ENCODE measurements around the gene CARS1.

CARS1 gene

DNA sequence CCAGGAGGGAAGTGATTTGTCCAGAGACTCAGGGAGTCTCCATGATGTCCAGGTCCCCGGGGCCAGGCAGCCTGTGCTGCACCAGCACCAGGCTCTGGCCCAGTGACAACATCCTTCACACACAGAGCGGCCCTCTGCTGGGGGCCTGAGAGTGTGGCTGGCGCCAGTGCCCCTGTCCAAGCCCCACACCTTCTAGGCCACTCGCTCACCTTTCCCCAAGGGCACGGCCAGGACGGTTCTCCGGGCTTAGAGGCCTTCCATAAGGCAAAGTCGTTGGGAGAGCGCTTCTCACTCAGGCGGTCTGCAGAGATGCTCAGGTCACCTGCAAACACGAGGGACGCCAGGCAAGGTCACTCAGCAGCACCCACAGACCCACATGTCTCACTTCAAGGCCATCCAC is 37.2 kb downstream of the CARS1 start:
- H3K4me1 Mint-ChIP-seq = peaks cover 39% of the 10 kb centered on the region
- H3K9me3 Mint-ChIP-seq = no peaks in the 10 kb centered on the region

GRCh38 chr11:3018596-3018995 is 38.6 kb downstream of the CARS1 start:
- H3K9me3 Mint-ChIP-seq = no peaks in the 10 kb centered on the region
- H3K4me3 Mint-ChIP-seq = no peak overlapping the region
- ATAC-seq = no peak
- H3K4me1 Mint-ChIP-seq = peaks cover 51% of the 10 kb centered on the region
- H3K27ac Mint-ChIP-seq = no peak overlapping the region
- DNase-seq = no peak
- H3K36me3 Mint-ChIP-seq (ENCODE audit: low read depth) = peaks cover 55% of the 10 kb centered on the region
- H3K27me3 Mint-ChIP-seq = no peaks in the 10 kb centered on the region

More for the DNA sequence above, 37.2 kb downstream of the CARS1 start:
- no peak overlapping the region for H3K4me3 Mint-ChIP-seq
- no peaks in the 10 kb centered on the region for H3K27me3 Mint-ChIP-seq
- H3K27ac Mint-ChIP-seq = no peak overlapping the region
- peaks cover 51% of the 10 kb centered on the region for H3K36me3 Mint-ChIP-seq (ENCODE audit: low read depth)
- DNase-seq (no peak), ATAC-seq (no peak)

DNA sequence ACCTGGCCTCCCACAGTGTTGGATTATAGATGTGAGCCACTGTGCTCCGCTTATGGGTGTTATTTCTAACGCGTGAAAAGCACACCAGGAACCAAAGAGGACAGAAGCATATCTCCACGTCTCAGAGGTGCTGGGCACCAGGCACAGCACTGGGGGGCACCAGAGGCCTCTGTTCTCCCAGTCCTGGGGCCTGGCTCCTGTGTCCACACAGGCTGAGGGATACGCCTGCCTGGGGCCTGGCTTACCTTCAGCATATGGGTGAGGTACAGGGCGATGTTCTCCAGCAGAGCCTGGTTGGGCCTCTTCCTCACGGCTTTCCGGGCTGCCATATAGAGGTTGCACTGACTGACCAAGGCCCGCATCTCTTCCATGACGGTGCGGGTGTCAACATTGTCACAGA is 40.4 kb downstream of the CARS1 start:
- peaks cover 35% of the 10 kb centered on the region for H3K4me1 Mint-ChIP-seq

DNA sequence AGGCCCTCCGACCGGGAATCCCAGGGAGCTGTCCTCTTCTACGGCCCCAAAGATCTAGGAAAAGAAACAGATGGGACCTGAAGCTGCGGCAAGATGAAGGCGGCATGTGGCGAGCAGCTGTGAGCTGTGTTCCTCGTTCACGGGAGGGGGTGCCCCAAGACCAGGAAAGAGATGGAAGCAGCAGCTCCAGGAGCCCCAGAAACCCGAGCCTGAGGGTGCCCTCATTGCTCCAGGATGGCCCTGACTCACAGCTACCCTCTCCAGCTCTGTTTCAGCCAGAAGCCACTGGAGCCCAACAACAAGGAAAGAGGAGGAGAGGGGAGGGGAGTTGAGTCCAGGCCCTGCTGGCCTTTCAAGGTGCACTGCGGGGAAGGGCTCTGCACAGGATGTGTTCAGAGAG is 41.4 kb downstream of the CARS1 start:
- Mint-ChIP-seq H3K27me3 (no peaks in the 10 kb centered on the region), H3K4me3 (no peak overlapping the region), H3K36me3 (ENCODE audit: low read depth) (peaks cover 57% of the 10 kb centered on the region), H3K4me1 (peaks cover 33% of the 10 kb centered on the region), H3K9me3 (no peaks in the 10 kb centered on the region), H3K27ac (no peak overlapping the region)
- DNase-seq (no peak), ATAC-seq (no peak)

More for the DNA sequence above, 40.4 kb downstream of the CARS1 start:
- no peak for ATAC-seq
- Mint-ChIP-seq H3K36me3 (ENCODE audit: low read depth) (peaks cover 51% of the 10 kb centered on the region), H3K4me3 (no peak overlapping the region), H3K27me3 (no peaks in the 10 kb centered on the region), H3K27ac (no peak overlapping the region), H3K9me3 (no peaks in the 10 kb centered on the region)
- no peak for DNase-seq

GRCh38 chr11:3014943-3015342 is 42.3 kb downstream of the CARS1 start:
- no peaks in the 10 kb centered on the region for H3K9me3 Mint-ChIP-seq
- ATAC-seq (no peak), DNase-seq (no peak)
- no peaks in the 10 kb centered on the region for H3K27me3 Mint-ChIP-seq
- H3K36me3 Mint-ChIP-seq (ENCODE audit: low read depth) = peaks cover 59% of the 10 kb centered on the region
- peaks cover 33% of the 10 kb centered on the region for H3K4me1 Mint-ChIP-seq
- H3K4me3 Mint-ChIP-seq = no peak overlapping the region
- peak overlapping the region; percentile 72 for H3K27ac Mint-ChIP-seq

DNA sequence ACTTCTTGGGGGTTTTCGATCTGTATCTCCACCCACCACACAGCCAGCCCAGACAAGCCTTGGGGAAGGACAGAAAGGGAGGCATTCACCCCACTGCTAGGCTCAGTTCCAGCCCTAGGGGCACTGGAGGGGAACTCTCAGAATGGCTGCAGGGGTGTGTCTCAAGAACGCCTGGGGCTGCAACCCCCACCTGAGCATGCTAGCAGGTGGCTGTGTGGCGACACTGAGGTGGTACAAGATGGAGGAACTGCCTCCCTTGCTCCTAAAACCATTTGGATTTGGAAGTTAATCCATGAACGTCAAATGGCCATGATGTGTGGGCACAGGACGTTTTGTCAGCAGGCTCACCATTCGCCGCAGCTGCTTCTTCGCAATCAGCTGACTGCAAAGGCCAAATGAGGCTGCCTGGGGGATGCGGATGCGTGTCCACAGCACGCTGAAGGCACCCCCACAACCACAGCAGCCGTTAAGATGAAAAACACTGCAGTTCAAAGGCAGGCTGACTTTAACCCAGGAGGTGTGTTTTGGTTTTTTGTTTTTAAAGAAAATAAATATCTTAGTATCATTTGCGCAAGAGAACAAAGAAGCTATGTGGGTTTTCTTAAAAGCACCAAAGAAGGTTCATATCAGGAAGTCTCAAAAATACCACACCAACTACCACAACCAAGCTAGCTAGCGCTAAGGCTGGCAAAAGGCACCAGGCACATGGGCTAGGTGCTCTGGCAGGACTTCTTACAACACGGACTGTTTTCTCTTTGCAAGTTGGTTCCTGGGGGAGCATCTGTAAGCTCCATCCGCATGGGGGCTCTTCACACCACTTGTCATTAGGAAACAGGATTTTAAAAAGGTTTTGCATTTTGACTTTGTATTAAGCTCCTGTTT is 42.9 kb downstream of the CARS1 start:
- Mint-ChIP-seq H3K27me3 (no peaks in the 10 kb centered on the region), H3K9me3 (no peaks in the 10 kb centered on the region), H3K36me3 (ENCODE audit: low read depth) (peaks cover 60% of the 10 kb centered on the region), H3K4me1 (peaks cover 34% of the 10 kb centered on the region), H3K4me3 (no peak overlapping the region), H3K27ac (peak overlapping the region; percentile 72)
- DNase-seq = peak; percentile 56
- ATAC-seq = peak; percentile 70

- peaks cover 50% of the 10 kb centered on the region for H3K36me3 Mint-ChIP-seq (ENCODE audit: low read depth)
- no peaks in the 10 kb centered on the region for H3K27me3 Mint-ChIP-seq
- ATAC-seq (no peak), DNase-seq (no peak)
- H3K9me3 Mint-ChIP-seq = no peaks in the 10 kb centered on the region
- peaks cover 37% of the 10 kb centered on the region for H3K4me1 Mint-ChIP-seq
- H3K27ac Mint-ChIP-seq = peak overlapping the region; percentile 35
- H3K4me3 Mint-ChIP-seq = no peak overlapping the region
Observed at GRCh38 chr11:3011891-3012885, 45.0 kb downstream of the CARS1 start.

- DNase-seq = no peak
- Mint-ChIP-seq H3K4me1 (peaks cover 38% of the 10 kb centered on the region), H3K36me3 (ENCODE audit: low read depth) (peaks cover 44% of the 10 kb centered on the region), H3K27ac (no peak overlapping the region), H3K27me3 (no peaks in the 10 kb centered on the region), H3K9me3 (no peaks in the 10 kb centered on the region), H3K4me3 (no peak overlapping the region)
- ATAC-seq = no peak
Observed at GRCh38 chr11:3010521-3011275, 46.5 kb downstream of the CARS1 start.

- DNase-seq = no peak
- no peak for ATAC-seq
- Mint-ChIP-seq H3K4me3 (no peak overlapping the region), H3K27me3 (no peaks in the 10 kb centered on the region), H3K27ac (no peak overlapping the region), H3K4me1 (peaks cover 31% of the 10 kb centered on the region), H3K36me3 (ENCODE audit: low read depth) (peaks cover 42% of the 10 kb centered on the region), H3K9me3 (no peaks in the 10 kb centered on the region)
Observed at GRCh38 chr11:3010004-3010403, 47.2 kb downstream of the CARS1 start.

DNA sequence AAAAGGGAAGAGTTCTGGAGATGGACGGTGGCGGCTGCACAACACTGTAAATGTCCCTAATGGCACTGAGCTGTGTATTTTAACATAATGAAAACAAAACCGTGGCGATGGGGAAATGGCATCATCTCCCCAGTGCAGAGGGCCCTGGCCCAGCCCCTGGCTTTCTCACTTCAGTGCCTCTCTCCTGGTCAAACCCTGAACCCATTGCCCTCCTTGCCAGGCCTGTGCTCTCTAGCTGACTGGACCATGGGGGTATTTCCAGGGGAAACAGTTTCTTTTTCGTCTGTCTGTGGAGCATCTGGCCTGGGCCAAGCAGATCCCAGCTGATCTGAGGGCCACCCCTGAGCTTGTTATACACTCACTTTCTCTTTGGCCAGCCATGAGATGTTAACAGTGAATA is 47.7 kb downstream of the CARS1 start:
- DNase-seq (no peak), ATAC-seq (no peak)
- Mint-ChIP-seq H3K4me3 (no peak overlapping the region), H3K27me3 (no peaks in the 10 kb centered on the region), H3K36me3 (ENCODE audit: low read depth) (peaks cover 36% of the 10 kb centered on the region), H3K9me3 (no peaks in the 10 kb centered on the region), H3K27ac (no peak overlapping the region), H3K4me1 (peaks cover 26% of the 10 kb centered on the region)

GRCh38 chr11:3008746-3009336 is 48.4 kb downstream of the CARS1 start:
- Mint-ChIP-seq H3K4me1 (peaks cover 20% of the 10 kb centered on the region), H3K9me3 (no peaks in the 10 kb centered on the region), H3K4me3 (no peak overlapping the region), H3K27ac (no peak overlapping the region), H3K27me3 (no peaks in the 10 kb centered on the region), H3K36me3 (ENCODE audit: low read depth) (peaks cover 39% of the 10 kb centered on the region)
- ATAC-seq (no peak), DNase-seq (no peak)

- Mint-ChIP-seq H3K27ac (no peak overlapping the region), H3K4me3 (no peak overlapping the region), H3K4me1 (peaks cover 16% of the 10 kb centered on the region), H3K27me3 (no peaks in the 10 kb centered on the region), H3K36me3 (ENCODE audit: low read depth) (peaks cover 49% of the 10 kb centered on the region), H3K9me3 (no peaks in the 10 kb centered on the region)
- no peak for ATAC-seq
- DNase-seq = no peak
Observed at GRCh38 chr11:3007404-3008010, 49.7 kb downstream of the CARS1 start.

- DNase-seq (no peak), ATAC-seq (peak; percentile 75)
- Mint-ChIP-seq H3K4me3 (no peak overlapping the region), H3K4me1 (peaks cover 16% of the 10 kb centered on the region), H3K27me3 (no peaks in the 10 kb centered on the region), H3K36me3 (ENCODE audit: low read depth) (peaks cover 47% of the 10 kb centered on the region), H3K27ac (no peak overlapping the region), H3K9me3 (no peaks in the 10 kb centered on the region)
Observed at GRCh38 chr11:3006505-3007260, 50.5 kb downstream of the CARS1 start.
